Mesothelial cell of epicardium (in vitro differentiated cells): ENCODE measurements around the gene GABRB1. TPM values are rescaled to one million over a fixed set of nuclear protein-coding genes. Genes with fewer than 3 reads are reported as not detected.

Source experiments
- DNase-seq, 2 experiments: peaks; one replicate each; pipeline ENCODE4 v3.0.0; 2021; ENCODE audit warnings: low spot score in 2 of 2; ENCODE audit not compliant: unreplicated experiment in 2 of 2
- H3K27ac Mint-ChIP-seq: 2 replicates; pipeline ENCODE4 v1.8.0; 2021; ENCODE audit warnings: mixed read lengths
- H3K27me3 Mint-ChIP-seq: 2 replicates; pipeline ENCODE4 v1.8.0; 2021; ENCODE audit warnings: low read depth, mixed read lengths
- H3K36me3 Mint-ChIP-seq: 2 replicates; pipeline ENCODE4 v1.8.0; 2021; ENCODE audit warnings: mixed read lengths
- H3K4me1 Mint-ChIP-seq: 2 replicates; pipeline ENCODE4 v1.8.0; 2021; ENCODE audit warnings: mixed read lengths
- H3K4me3 Mint-ChIP-seq: 2 replicates; pipeline ENCODE4 v1.8.0; 2021; ENCODE audit warnings: mild to moderate bottlenecking, moderate library complexity, mixed read lengths
- H3K9me3 Mint-ChIP-seq: 2 replicates; pipeline ENCODE4 v1.8.0; 2021; ENCODE audit warnings: mixed read lengths
- CTCF ChIP-seq: fragments of 200-600 bp; sonication (generic); IDR thresholded peaks from one replicate; pipeline ENCODE4 v1.5.0; 2021; ENCODE audit warnings: antibody characterized with exemption; ENCODE audit not compliant: unreplicated experiment
- total RNA-seq: library from RNA; stranded (reverse); gene quantifications from 3 replicates; pipeline ENCODE4 v1.2.1, GENCODE V29; 2021

GABRB1 gene
- total RNA-seq, 1 donor from 2014 or later = not detected

DNA sequence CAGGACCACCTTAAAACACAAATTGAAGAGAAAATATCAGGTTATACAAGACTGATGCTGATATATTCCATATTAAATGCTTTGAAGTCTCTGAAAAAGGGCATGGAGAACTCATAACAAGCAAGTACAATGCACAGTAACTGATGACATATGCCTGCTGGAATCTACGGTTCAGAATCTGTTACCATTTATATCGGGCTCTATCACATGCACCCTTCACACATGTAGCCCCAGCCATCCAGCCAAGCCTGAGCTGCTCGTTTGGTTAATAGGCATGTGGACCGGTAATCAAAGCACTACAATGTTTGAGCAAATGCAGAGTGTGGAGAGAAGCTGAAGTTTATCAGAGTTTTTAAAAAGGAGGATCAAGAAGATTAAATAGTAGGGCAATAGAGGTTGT, 420.3 kb downstream of the GABRB1 start:
- no peak for TF ChIP-seq CTCF
- Mint-ChIP-seq H3K4me3 (no peak overlapping the region), H3K4me1 (peaks cover 4% of the 10 kb centered on the region), H3K27me3 (no peaks in the 10 kb centered on the region), H3K9me3 (no peaks in the 10 kb centered on the region), H3K27ac (no peak overlapping the region), H3K36me3 (peaks cover 23% of the 10 kb centered on the region)
- DNase-seq = no peak

DNA sequence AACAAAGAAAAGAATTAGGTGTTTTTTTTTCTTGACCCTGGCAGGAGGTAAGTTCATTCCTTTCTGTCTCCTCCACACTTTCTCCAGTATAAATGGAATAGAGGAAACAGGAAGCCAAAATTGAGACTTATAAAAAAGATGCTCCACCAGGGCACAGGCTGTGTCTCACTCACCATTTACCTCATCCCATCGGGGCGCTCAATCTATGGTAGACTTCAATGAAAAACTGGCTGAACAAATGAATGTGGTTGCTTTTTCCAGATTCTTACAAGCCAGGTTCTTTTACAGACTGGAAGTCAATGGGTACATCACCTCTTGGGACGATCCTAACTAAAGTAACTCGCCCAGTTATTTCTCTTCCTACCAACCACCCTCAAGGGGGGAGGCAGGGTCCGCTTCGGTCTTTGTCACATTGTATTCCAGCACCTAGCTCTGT, 431.4 kb downstream of the GABRB1 start:
- no peak for TF ChIP-seq CTCF
- Mint-ChIP-seq H3K36me3 (peaks cover 15% of the 10 kb centered on the region), H3K4me1 (peaks cover 19% of the 10 kb centered on the region), H3K27ac (peak overlapping the region; percentile 66), H3K4me3 (peak overlapping the region; percentile 83), H3K27me3 (no peaks in the 10 kb centered on the region), H3K9me3 (peaks cover 6% of the 10 kb centered on the region)
- no peak for DNase-seq

DNA sequence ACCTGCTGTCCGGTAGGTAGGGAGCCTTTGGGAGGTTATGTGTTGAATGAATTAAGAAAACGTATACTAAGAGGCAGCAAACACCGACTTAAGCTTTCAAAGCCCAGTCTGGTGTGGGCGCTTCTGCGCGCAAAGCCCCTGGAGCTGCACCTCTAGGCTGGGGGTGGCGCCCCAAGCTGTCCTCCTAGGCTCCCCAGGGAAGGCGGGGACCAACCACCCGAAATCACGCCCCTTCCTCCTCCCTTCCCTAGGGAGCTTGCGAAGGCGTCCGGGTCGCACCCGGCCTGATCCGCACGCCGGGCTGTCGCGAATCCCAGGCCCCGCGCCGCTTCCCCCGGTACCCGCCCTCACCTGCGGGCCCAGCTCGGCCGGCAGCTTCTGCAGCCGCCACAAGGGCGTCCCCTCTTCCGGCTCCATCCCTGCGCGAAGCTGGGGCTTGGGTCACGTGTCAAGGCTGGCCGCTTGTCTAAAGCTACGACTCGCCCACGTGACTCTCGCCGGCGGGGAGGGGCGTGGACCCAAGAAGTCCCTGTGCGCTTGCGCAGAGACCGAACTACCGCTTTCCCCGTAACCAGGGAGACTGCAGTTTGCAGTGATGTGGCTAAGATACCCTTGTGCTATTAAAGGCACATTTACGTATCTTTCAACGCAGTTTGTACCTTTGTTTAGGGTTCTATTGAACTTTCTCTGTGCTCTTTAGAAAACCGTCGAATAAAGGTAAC, 432.0 kb downstream of the GABRB1 start, which contains the start of gene COMMD8:
Gene COMMD8 (minus strand): TSS at position 468 of the 722 bp plus-strand sequence. CDS start 51 bp downstream, at position 417.
- DNase-seq = peak; percentile 92 to 97
- Mint-ChIP-seq H3K9me3 (peaks cover 3% of the 10 kb centered on the region), H3K36me3 (peaks cover 12% of the 10 kb centered on the region), H3K4me1 (peaks cover 21% of the 10 kb centered on the region), H3K4me3 (peak within 1 kb of the TSS; percentile 83), H3K27me3 (no peaks in the 10 kb centered on the region), H3K27ac (peak within 1 kb of the TSS; percentile 66)
- TF ChIP-seq CTCF = peak; percentile 23

DNA sequence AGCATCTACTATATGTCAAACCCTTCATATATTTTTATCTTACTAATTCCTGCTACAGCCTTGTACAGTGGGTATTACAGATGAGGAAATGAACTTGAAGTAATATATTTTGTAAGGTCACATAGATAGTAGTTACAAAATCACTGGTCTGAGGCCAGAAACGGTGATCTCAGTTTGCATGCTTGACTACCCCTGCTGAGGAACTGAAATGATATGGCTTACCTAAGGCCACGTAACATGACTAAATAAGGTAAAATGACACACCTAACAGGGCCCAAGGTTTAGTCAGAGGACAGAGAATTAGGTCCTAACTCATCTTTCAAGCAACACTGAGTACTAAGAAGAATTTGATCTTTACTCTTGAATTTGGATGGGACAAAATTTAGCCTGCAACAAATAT, 433.6 kb downstream of the GABRB1 start:
- no peak for TF ChIP-seq CTCF
- Mint-ChIP-seq H3K36me3 (no peaks in the 10 kb centered on the region), H3K4me1 (peaks cover 34% of the 10 kb centered on the region), H3K27me3 (no peaks in the 10 kb centered on the region), H3K9me3 (no peaks in the 10 kb centered on the region), H3K27ac (no peak overlapping the region), H3K4me3 (no peak overlapping the region)
- no peak for DNase-seq

DNA sequence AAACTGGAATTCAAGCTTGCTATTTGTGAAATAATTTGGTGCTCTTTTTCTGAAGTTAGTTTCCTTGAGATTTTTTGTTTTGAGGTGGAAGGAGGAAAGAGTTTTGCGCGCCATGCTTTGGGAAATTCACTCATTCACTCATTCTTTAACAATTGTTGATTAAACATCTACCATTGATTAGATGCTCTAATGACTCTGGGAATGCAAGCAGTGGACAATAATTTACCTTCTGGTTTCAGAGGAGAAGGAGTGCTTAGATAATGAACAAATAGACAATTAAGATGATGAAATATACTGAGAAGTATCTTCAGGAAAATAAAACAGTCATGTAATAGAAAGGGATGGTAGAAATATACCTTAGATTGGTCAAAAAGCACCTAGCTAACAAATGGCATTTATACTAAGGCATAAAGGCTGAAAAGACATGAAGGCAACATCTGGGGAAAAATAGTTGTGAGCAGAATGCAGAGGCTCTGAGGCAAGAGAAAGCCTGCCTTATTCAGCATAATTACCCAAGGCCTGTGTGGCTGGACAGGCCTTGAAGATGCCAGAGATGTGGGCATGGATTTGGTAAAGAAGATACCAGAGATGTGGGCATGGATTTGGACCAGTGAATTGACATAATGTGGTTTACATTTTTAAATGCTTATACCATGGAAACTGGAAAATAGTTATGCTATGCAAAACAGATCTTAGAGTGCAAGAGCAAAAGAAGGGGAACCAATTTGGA, 434.9 kb downstream of the GABRB1 start:
- DNase-seq = no peak
- TF ChIP-seq CTCF = no peak

More for the DNA sequence above, 434.9 kb downstream of the GABRB1 start:
- no peaks in the 10 kb centered on the region for H3K36me3 Mint-ChIP-seq
- H3K4me3 Mint-ChIP-seq = no peak overlapping the region
- no peaks in the 10 kb centered on the region for H3K27me3 Mint-ChIP-seq
- H3K4me1 Mint-ChIP-seq = peaks cover 46% of the 10 kb centered on the region
- H3K27ac Mint-ChIP-seq = no peak overlapping the region
- H3K9me3 Mint-ChIP-seq = no peaks in the 10 kb centered on the region
